Hepatocyte (in vitro differentiated cells): ENCODE results near the gene PLA2G2A. TPM values are rescaled to one million over a fixed set of nuclear protein-coding genes. Genes with fewer than 3 reads are reported as not detected.

Experiments used
- DNase-seq: peaks from one replicate; pipeline ENCODE4 v3.0.0-alpha.2; 2016; ENCODE audit warnings: low spot score
- H2AFZ ChIP-seq: fragments of 200-600 bp; sonication (generic); 2 replicates; pipeline ENCODE4 v1.6.0; 2016; ENCODE audit warnings: antibody characterized with exemption, mild to moderate bottlenecking
- H3K27ac ChIP-seq: fragments of 200-600 bp; sonication (generic); 2 replicates; pipeline ENCODE4 v1.5.1; 2016; ENCODE audit warnings: mild to moderate bottlenecking
- H3K27me3 ChIP-seq: fragments of 200-600 bp; sonication (generic); 2 replicates; pipeline ENCODE4 v1.6.1; 2016
- H3K36me3 ChIP-seq: fragments of 200-600 bp; sonication (generic); replicated peaks from 2 replicates; pipeline ENCODE4 v1.5.1; 2016; ENCODE audit warnings: low read depth; ENCODE audit not compliant: insufficient read depth
- H3K4me1 ChIP-seq: fragments of 200-600 bp; sonication (generic); 2 replicates; pipeline ENCODE4 v1.5.1; 2016; ENCODE audit warnings: mild to moderate bottlenecking, moderate library complexity; ENCODE audit not compliant: insufficient read depth
- H3K4me2 ChIP-seq: fragments of 200-600 bp; sonication (generic); 2 replicates; pipeline ENCODE4 v1.6.0; 2016
- H3K4me3 ChIP-seq: fragments of 200-600 bp; sonication (generic); 2 replicates; pipeline ENCODE4 v1.5.1; 2016; ENCODE audit warnings: mild to moderate bottlenecking
- H3K79me2 ChIP-seq: fragments of 200-600 bp; sonication (generic); 2 replicates; pipeline ENCODE4 v1.6.0; 2017; ENCODE audit warnings: mild to moderate bottlenecking
- H3K9me2 ChIP-seq: fragments of 200-600 bp; sonication (generic); replicated peaks from 2 replicates; pipeline ENCODE4 v1.6.0; 2017; ENCODE audit warnings: mild to moderate bottlenecking; ENCODE audit not compliant: insufficient read depth
- H3K9me3 ChIP-seq: fragments of 200-600 bp; sonication (generic); 2 replicates; pipeline ENCODE4 v1.5.1; 2016; ENCODE audit warnings: low read depth, mild to moderate bottlenecking
- H4K20me1 ChIP-seq: fragments of 200-600 bp; sonication (generic); 2 replicates; pipeline ENCODE4 v1.6.0; 2016; ENCODE audit warnings: mild to moderate bottlenecking; ENCODE audit not compliant: insufficient read depth, poor library complexity, severe bottlenecking
- EZH2 ChIP-seq: fragments of 200-600 bp; sonication (generic); IDR thresholded peaks from 2 replicates; pipeline ENCODE4 v1.6.1; 2016; ENCODE audit warnings: antibody characterized with exemption, mild to moderate bottlenecking, borderline replicate concordance
- EZH2phosphoT487 ChIP-seq: fragments of 200-600 bp; sonication (generic); IDR thresholded peaks from one replicate; pipeline ENCODE4 v1.6.1; 2018; ENCODE audit warnings: antibody characterized with exemption, mild to moderate bottlenecking, low read depth, moderate library complexity; ENCODE audit not compliant: unreplicated experiment, severe bottlenecking
- WGBS: methylation state at CpG from one replicate; pipeline ENCODE4 v1.1.6; 2016; ENCODE audit warnings: low lambda C conversion rate; ENCODE audit errors: missing lambda C conversion rate; 5-methylcytosine and 5-hydroxymethylcytosine counted together
- polyA plus RNA-seq: library from polyadenylated mRNA; unstranded; fragments of >200 nt; fragmentation: Nextera tagmentation; extraction: Ambion mirVana; gene quantifications from 2 replicates; pipeline ENCODE4 v1.2.1, GENCODE V29; 2016
- total RNA-seq: library from RNA; depleted of rRNA; stranded (reverse); fragments of >200 nt; gene quantifications from 2 replicates; pipeline ENCODE4 v1.2.3, GENCODE V29; 2014
- TF ChIP-seq, protein P1 (sequence below): fragments of 200-600 bp; sonication (generic); IDR thresholded peaks from 2 replicates; pipeline ENCODE4 v1.5.1; 2016; ENCODE audit warnings: antibody characterized with exemption, mild to moderate bottlenecking; ENCODE audit not compliant: poor library complexity

The PLA2G2A gene
- total and polyA plus RNA-seq, 2 experiments from 2014 or later, result 170 to 1,328 TPM

DNA sequence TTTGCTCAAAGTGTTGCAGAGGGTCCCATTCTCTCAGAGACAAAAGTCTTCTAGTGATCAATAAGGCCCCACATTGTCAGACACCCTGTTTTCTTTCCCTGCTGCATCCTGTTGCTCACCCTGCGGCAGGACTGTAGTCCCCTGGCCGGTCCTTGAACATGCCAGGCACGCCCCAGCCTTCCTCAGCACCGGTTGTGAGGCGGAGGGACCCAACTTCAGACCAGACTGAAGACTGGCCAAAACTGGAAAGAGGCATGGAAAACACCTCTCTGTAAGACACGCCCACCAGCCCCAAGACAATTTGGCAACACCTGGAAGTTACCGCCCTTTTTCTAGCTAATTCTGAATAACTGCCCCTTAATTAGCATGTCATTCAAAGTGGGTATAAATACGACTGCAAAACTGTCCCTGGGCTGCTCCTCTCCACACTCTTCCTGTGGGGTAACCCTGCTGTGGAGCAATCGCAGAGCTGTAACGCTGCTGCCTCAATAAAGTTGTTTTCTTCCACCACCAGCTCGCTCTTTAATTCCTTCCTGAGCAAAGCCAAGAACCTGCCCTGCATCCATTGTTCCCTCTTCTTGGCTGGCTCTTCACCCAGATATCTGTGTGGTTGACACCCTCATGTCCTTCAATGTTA lies 23.8 kb downstream of the PLA2G2A start:
- Histone ChIP-seq H3K9me2 (no peaks in the 10 kb centered on the region), H3K4me3 (no peak overlapping the region), H3K9me3 (no peaks in the 10 kb centered on the region), H3K4me2 (no peak overlapping the region), H3K79me2 (no peaks in the 10 kb centered on the region), H3K27ac (no peak overlapping the region), H2AFZ (no peak overlapping the region), H3K36me3 (no peaks in the 10 kb centered on the region), H3K27me3 (no peaks in the 10 kb centered on the region), H4K20me1 (no peaks in the 10 kb centered on the region), H3K4me1 (no peaks in the 10 kb centered on the region)
- 89% methylated on average over 11 of the region's 11 CpGs for whole genome bisulfite sequencing
- TF ChIP-seq EZH2 (no peak), EZH2phosphoT487 (no peak)
- TF ChIP-seq, protein P1, sequence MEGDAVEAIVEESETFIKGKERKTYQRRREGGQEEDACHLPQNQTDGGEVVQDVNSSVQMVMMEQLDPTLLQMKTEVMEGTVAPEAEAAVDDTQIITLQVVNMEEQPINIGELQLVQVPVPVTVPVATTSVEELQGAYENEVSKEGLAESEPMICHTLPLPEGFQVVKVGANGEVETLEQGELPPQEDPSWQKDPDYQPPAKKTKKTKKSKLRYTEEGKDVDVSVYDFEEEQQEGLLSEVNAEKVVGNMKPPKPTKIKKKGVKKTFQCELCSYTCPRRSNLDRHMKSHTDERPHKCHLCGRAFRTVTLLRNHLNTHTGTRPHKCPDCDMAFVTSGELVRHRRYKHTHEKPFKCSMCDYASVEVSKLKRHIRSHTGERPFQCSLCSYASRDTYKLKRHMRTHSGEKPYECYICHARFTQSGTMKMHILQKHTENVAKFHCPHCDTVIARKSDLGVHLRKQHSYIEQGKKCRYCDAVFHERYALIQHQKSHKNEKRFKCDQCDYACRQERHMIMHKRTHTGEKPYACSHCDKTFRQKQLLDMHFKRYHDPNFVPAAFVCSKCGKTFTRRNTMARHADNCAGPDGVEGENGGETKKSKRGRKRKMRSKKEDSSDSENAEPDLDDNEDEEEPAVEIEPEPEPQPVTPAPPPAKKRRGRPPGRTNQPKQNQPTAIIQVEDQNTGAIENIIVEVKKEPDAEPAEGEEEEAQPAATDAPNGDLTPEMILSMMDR, result no peak
- no peak for DNase-seq

DNA sequence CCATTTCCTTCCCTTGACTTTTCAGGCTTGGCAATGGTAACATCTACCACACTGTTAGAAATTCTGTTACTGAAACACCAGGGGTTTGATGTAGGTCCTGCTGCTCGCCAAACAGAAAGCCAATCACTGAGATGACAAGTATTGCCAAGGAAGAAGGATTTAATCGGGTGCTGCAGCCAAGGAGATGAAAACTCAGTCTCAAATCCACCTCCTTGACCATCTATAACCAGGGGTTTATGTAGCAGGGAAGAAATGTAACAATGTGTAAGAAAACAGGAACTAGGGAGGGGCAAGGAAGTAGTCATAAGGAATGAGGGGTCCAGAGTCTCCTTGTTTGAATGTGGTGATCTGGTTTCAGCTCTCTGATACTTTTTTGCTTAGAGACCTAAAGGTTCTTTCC lies 25.4 kb downstream of the PLA2G2A start:
- TF ChIP-seq EZH2, result no peak
- no peaks in the 10 kb centered on the region for H3K9me3 ChIP-seq
- no peaks in the 10 kb centered on the region for H3K27me3 ChIP-seq
- 92% methylated on average over 2 of the region's 2 CpGs for WGBS
- H4K20me1 ChIP-seq, result no peaks in the 10 kb centered on the region
- no peaks in the 10 kb centered on the region for H3K79me2 ChIP-seq
- H3K4me2 ChIP-seq, result no peak overlapping the region
- no peak overlapping the region for H3K4me3 ChIP-seq
- no peak overlapping the region for H3K27ac ChIP-seq
- H3K9me2 ChIP-seq, result no peaks in the 10 kb centered on the region
- DNase-seq, result no peak
- H3K36me3 ChIP-seq, result no peaks in the 10 kb centered on the region
- no peaks in the 10 kb centered on the region for H3K4me1 ChIP-seq
- H2AFZ ChIP-seq, result no peak overlapping the region

DNA sequence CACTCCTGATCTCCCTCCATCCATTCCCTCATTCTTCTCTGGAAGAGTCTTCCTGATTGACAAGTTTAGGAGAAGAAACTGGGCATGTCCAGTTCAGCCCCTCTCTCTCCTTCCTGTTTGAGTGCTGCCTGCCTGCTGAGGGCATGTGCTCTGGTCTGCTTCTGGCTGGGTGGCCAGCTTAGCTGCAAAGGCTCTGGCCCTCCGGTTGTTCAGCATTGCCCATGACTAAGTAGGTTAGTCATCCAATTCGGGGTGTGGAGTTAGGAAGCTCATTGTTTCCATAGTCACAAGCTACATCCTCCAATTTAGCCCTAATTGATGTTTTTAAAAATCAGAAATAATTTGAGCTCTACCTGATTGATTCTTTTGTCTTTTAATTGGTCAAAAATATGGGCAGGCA lies 30.4 kb downstream of the PLA2G2A start:
- H3K27me3 ChIP-seq, result no peaks in the 10 kb centered on the region
- no peak overlapping the region for H3K27ac ChIP-seq
- 51% methylated on average over 2 of the region's 2 CpGs for WGBS
- no peaks in the 10 kb centered on the region for H4K20me1 ChIP-seq
- no peaks in the 10 kb centered on the region for H3K9me2 ChIP-seq
- no peak for DNase-seq
- TF ChIP-seq EZH2 (no peak), EZH2phosphoT487 (no peak)
- TF ChIP-seq, protein P1, result no peak
- no peak overlapping the region for H3K4me3 ChIP-seq
- H3K36me3 ChIP-seq, result no peaks in the 10 kb centered on the region
- H3K79me2 ChIP-seq, result no peaks in the 10 kb centered on the region
- H3K4me2 ChIP-seq, result no peak overlapping the region
- H3K4me1 ChIP-seq, result peaks cover 7% of the 10 kb centered on the region
- no peak overlapping the region for H2AFZ ChIP-seq
- no peaks in the 10 kb centered on the region for H3K9me3 ChIP-seq

DNA sequence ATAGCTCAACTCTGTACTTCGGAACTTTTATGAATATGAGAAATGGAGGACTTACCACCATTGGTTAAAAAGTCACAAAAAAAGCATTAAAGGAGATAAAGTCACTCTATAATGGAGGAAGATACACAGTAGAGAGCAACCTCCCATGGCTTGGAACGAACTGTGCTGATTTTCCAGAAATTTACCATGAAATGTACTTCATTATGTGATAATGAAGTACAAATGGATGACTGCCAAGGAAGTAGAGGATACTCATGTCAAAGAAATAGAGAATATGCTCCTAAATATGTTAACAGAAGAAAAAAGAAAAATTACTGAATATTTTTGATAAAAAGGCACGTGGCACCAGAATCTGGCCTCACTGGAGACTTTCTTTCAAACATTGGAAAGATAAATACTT lies 32.4 kb downstream of the PLA2G2A start:
- no peak for TF ChIP-seq EZH2phosphoT487
- TF ChIP-seq, protein P1, result no peak
- TF ChIP-seq EZH2, result no peak
- peak overlapping the region; percentile 19 for H3K27ac ChIP-seq
- no peaks in the 10 kb centered on the region for H3K9me2 ChIP-seq
- 66% methylated on average over 3 of the region's 3 CpGs for WGBS
- peak overlapping the region; percentile 26 for H3K4me2 ChIP-seq
- no peaks in the 10 kb centered on the region for H3K36me3 ChIP-seq
- no peak overlapping the region for H3K4me3 ChIP-seq
- no peaks in the 10 kb centered on the region for H4K20me1 ChIP-seq
- H3K27me3 ChIP-seq, result no peaks in the 10 kb centered on the region
- no peaks in the 10 kb centered on the region for H3K79me2 ChIP-seq
- DNase-seq, result no peak
- no peaks in the 10 kb centered on the region for H3K9me3 ChIP-seq
- no peak overlapping the region for H2AFZ ChIP-seq
- H3K4me1 ChIP-seq, result peaks cover 7% of the 10 kb centered on the region
